ENCODE measurements around the gene PCDHB16. TPM values are rescaled to one million over a fixed set of nuclear protein-coding genes. Genes with fewer than 3 reads are reported as not detected.
A peak's percentile ranks its signal among the peaks of the same experiment; 100 is the strongest.
"Not testable (repeated sequence)": the region's sequence is repeated elsewhere in the genome, so short reads cannot be mapped to it uniquely, and the experiment has no call there.

PCDHB16 gene
- total and polyA plus RNA-seq, 8 donors, result 0.87 to 2.5 (median 1.5) TPM

DNA sequence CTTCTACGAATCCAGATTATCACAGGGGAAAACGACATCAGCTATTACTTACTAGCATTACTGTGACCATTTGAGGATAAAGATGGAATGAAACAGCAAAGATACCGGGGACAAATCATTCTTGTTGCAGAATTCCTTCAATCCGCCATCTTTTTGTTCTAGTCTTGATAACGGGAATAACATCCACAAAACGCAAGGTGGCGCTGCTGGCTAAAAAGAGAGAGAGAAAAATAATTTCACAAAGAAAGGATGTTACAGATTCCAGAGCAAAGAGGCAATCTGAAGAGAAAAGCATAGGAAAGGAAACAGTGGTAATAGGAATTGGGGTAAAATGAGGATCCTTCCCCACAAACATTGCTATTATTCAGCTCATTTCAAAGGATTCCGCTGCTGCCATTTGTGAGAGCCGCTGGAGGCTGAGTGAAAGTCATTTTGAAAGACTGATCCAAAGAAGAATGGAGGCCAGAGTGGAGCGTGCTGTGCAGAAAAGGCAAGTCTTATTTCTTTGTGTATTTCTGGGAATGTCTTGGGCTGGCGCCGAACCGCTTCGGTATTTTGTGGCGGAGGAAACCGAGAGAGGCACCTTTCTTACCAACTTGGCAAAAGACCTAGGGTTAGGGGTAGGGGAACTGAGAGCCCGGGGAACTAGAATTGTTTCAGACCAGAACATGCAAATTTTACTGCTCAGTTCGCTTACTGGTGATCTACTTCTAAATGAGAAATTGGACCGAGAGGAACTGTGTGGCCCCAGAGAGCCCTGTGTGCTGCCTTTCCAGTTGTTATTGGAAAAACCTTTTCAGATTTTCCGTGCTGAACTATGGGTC is 9.6 kb upstream of the PCDHB16 start, which contains the start of gene PCDHB7:
Gene PCDHB7, plus strand, starts transcription at position 264 of the 824 bp plus-strand sequence. Its CDS starts 192 bp downstream, at position 456.
- Histone ChIP-seq H3K4me3 (no peak within 1 kb of the TSS), H3K27ac (no peak within 1 kb of the TSS), H3K4me1 (no peaks in the 10 kb centered on the region), H3K36me3 (no peaks in the 10 kb centered on the region), H3K27me3 (peaks cover 0 to 26% (median 0%) of the 10 kb centered on the region in 4 donors), H3K9me3 (no peaks in the 10 kb centered on the region)
- DNase-seq (no peak), ATAC-seq (no peak), FAIRE-seq (no peak)
- TF ChIP-seq, protein P1, sequence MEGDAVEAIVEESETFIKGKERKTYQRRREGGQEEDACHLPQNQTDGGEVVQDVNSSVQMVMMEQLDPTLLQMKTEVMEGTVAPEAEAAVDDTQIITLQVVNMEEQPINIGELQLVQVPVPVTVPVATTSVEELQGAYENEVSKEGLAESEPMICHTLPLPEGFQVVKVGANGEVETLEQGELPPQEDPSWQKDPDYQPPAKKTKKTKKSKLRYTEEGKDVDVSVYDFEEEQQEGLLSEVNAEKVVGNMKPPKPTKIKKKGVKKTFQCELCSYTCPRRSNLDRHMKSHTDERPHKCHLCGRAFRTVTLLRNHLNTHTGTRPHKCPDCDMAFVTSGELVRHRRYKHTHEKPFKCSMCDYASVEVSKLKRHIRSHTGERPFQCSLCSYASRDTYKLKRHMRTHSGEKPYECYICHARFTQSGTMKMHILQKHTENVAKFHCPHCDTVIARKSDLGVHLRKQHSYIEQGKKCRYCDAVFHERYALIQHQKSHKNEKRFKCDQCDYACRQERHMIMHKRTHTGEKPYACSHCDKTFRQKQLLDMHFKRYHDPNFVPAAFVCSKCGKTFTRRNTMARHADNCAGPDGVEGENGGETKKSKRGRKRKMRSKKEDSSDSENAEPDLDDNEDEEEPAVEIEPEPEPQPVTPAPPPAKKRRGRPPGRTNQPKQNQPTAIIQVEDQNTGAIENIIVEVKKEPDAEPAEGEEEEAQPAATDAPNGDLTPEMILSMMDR (IDR thresholded peaks at IDR 0.05), result no peak
- intact Hi-C loops (cut with DNase I), result no loop called here
- WGBS, 2 donors, result 20 to 33% methylated on average over 20 of the region's 20 CpGs

DNA sequence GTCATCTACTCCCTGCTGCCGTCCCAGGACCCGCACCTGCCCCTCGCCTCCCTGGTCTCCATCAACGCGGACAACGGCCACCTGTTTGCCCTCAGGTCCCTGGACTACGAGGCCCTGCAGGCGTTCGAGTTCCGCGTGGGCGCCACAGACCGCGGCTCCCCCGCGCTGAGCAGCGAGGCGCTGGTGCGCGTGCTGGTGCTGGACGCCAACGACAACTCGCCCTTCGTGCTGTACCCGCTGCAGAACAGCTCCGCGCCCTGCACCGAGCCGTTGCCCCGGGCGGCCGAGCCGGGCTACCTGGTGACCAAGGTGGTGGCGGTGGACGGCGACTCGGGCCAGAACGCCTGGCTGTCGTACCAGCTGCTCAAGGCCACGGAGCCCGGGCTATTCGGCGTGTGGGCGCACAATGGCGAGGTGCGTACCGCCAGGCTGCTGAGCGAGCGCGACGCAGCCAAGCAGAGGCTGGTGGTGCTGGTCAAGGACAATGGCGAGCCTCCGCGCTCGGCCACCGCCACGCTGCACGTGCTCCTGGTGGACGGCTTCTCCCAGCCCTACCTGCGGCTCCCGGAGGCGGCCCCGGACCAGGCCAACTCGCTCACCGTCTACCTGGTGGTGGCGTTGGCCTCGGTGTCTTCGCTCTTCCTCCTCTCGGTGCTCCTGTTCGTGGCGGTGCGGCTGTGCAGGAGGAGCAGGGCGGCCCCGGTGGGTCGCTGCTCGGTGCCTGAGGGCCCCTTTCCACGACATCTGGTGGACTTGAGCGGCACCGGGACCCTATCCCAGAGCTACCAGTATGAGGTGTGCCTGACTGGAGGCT is 7.7 kb upstream of the PCDHB16 start:
- intact Hi-C loops (cut with DNase I); DNase-seq; H3K4me1 ChIP-seq; FAIRE-seq; H3K27ac ChIP-seq; H3K36me3 ChIP-seq; H3K4me3 ChIP-seq; H3K9me3 ChIP-seq; ATAC-seq: not testable (repeated sequence)
- WGBS, 2 donors, result 24 to 44% methylated on average over 53 to 79 of the region's 79 CpGs
- H3K27me3 ChIP-seq, result peaks cover 0 to 26% (median 0%) of the 10 kb centered on the region in 4 donors

DNA sequence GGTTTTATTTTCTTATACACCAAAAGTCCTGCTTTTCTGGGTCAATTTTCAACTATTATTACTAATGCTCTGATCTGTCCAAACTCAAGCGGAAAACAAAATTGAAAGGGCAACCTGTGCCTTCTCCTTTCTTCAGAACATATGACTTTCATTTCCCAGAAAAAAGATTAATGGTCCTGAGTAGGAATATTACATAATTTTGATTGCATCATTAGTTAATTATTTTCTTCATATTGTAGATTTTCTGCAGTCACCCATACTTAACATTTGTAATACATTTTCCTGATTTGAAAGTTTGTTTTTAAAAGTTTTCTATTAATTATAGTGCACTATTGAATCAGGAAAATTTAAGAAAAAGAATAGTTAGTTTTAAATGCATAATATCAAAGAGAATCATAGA is 6.3 kb upstream of the PCDHB16 start:
- Histone ChIP-seq H3K4me1 (no peaks in the 10 kb centered on the region), H3K27ac (no peak overlapping the region), H3K36me3 (no peaks in the 10 kb centered on the region), H3K27me3 (peaks cover 0 to 22% (median 0%) of the 10 kb centered on the region in 4 donors), H3K9me3 (no peaks in the 10 kb centered on the region), H3K4me3 (no peak overlapping the region)
- ATAC-seq (no peak), FAIRE-seq (peak; percentile 91), DNase-seq (no peak)
- intact Hi-C loops (cut with DNase I), result no loop called here
- TF ChIP-seq, protein P1 (IDR thresholded peaks at IDR 0.05), result no peak
- 55 to 56% methylated on average over 1 of the region's 1 CpG for WGBS, 2 donors

DNA sequence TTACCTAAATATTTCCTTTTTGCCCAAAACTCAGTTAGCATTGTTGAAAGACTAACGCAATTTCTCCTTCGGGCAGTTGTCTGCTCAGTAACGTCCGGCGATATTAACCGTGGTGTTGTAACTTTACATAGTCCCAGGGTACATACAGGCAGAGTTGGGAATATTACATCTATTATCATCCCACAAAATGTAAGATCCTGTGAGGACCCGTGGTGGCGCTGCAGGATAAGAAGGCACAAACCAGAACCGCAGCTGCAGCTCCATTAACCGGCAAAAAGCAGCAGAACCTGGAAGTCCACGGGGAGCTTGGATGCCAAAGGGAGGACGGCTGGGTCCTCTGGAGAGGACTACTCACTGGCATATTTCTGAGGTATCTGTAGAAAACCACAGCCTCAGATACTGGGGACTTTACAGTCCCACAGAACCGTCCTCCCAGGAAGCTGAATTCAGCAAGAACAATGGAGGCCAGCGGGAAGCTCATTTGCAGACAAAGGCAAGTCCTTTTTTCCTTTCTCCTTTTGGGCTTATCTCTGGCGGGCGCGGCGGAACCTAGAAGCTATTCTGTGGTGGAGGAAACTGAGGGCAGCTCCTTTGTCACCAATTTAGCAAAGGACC is 4.5 kb upstream of the PCDHB16 start, which contains the start of gene PCDHB8:
Gene PCDHB8, plus strand, starts transcription at position 214 of the 615 bp plus-strand sequence. Its CDS starts 245 bp downstream, at position 459.
- Histone ChIP-seq H3K27me3 (peaks cover 0 to 22% (median 0%) of the 10 kb centered on the region in 4 donors), H3K4me3 (peak within 1 kb of the TSS in 1 of 4 donors; percentile 13)
- DNase-seq; H3K9me3 ChIP-seq; H3K36me3 ChIP-seq; H3K4me1 ChIP-seq; intact Hi-C loops (cut with DNase I); FAIRE-seq; H3K27ac ChIP-seq: not testable (repeated sequence)
- TF ChIP-seq, protein P1 (IDR thresholded peaks at IDR 0.05), result peak in 1 of 4 donors; percentile 10
- WGBS, 2 donors, result 26 to 29% methylated on average over 13 to 15 of the region's 18 CpGs
- ATAC-seq, result peak; percentile 82 to 95 (median 88)

DNA sequence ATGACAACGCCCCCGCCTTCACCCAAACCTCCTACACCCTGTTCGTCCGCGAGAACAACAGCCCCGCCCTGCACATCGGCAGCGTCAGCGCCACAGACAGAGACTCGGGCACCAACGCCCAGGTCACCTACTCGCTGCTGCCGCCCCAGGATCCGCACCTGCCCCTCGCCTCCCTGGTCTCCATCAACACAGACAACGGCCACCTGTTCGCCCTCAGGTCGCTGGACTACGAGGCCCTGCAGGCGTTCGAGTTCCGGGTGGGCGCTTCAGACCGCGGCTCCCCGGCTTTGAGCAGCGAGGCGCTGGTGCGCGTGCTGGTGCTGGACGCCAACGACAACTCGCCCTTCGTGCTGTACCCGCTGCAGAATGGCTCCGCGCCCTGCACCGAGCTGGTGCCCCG is 2.8 kb upstream of the PCDHB16 start:
- FAIRE-seq; H3K27ac ChIP-seq; H3K4me3 ChIP-seq; DNase-seq; H3K9me3 ChIP-seq; intact Hi-C loops (cut with DNase I); H3K4me1 ChIP-seq; ATAC-seq; H3K36me3 ChIP-seq: not testable (repeated sequence)
- peaks cover 0 to 22% (median 0%) of the 10 kb centered on the region in 4 donors for H3K27me3 ChIP-seq
- WGBS, 2 donors, result 17 to 44% methylated on average over 24 to 35 of the region's 39 CpGs

DNA sequence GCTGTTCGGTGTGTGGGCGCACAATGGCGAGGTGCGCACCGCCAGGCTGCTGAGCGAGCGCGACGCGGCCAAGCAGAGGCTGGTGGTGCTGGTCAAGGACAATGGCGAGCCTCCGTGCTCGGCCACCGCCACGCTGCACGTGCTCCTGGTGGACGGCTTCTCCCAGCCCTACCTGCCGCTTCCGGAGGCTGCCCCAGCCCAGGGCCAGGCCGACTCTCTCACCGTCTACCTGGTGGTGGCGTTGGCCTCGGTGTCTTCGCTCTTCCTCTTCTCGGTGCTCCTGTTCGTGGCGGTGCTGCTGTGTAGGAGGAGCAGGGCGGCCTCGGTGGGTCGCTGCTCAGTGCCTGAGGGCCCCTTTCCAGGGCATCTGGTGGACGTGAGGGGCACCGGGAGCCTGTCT is 2.3 kb upstream of the PCDHB16 start:
- DNase-seq; H3K27ac ChIP-seq; intact Hi-C loops (cut with DNase I); FAIRE-seq; ATAC-seq; H3K9me3 ChIP-seq; H3K4me3 ChIP-seq; H3K36me3 ChIP-seq; H3K4me1 ChIP-seq: not testable (repeated sequence)
- H3K27me3 ChIP-seq, result peaks cover 0 to 21% (median 0%) of the 10 kb centered on the region in 4 donors
- 18 to 36% methylated on average over 30 to 32 of the region's 32 CpGs for WGBS, 2 donors
